KBM-7 (cell line): ENCODE data around the gene SCARB2.

Experiments used
- DNase-seq: peaks from one replicate; pipeline ENCODE4 v3.0.0-alpha.2; 2015
- in situ Hi-C: fragments of 300-500 bp; cut with MboI; formaldehyde crosslinking; loops from 2 replicates; pipeline ENCODE4 v1.14.3; 2020; ENCODE audit warnings: low sequenced_read_pairs, low pct_unique_long_range_greater_than_20kb, mixed read lengths

Gene SCARB2

DNA sequence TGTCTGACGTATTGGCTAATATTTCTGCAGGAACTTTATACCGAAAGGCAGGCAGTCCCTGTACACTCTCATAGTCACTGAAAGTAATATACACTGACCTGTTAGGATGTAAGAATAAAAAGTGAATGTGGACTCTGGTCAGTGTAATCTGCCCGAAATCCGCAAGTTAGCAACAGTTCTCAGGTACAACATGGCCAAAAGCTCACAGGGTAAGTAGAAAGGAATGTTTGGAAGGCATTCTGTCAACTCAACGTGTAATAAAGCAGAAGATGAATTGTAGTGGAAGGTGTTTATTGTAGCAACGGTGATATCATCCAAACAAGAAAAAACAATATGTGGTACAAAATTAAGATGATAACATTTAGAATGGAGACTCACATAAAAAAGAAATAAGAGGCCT, 39.4 kb downstream of the SCARB2 start:
- in situ Hi-C loops, result no loop called here
- DNase-seq, result no peak

- in situ Hi-C loops, result no loop called here
- DNase-seq, result no peak
Measured at GRCh38 chr4:76168688-76169087, 44.9 kb downstream of the SCARB2 start.

DNA sequence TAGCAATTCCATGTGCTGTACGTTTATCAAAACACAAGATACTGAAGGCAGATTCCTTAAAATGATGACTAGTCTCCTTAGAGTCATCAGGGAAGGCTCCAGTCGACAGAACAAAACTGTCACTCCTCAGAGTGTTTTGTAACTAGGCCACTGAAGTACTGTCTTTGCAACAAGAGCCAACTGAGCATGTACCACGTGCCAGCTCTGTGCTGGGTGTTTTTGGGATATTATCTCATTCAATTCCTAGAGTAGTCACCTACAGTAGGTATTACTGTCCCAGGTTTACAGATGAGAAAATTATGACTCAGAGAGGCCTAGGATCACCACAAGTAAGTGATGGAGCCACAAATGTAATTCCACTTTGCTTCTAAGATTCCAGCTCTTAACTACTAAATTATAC, 47.1 kb downstream of the SCARB2 start:
- in situ Hi-C loops, result no loop called here
- DNase-seq, result no peak

DNA sequence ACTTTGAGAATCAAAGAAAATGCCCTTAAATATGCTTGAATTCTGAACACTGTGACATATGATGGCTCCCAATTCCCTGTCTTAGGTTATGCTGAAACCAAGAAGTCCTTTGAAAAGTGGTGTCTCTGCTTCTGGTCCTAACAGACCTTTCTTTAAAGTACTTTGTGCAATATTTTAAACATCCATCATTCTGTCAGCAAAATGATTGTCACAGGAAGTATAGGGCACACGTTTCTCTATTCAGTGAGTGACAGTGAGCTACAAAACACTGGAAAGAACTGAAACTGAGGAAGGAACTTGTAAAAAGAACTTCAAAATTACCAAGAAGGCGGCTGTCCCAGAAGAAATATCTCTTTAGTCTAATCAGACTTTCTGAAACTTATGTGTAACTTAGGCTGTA, 53.3 kb downstream of the SCARB2 start:
- DNase-seq, result peak; percentile 8
- in situ Hi-C loops, result no loop called here

GRCh38 chr4:76156635-76157034, 57.0 kb downstream of the SCARB2 start:
- in situ Hi-C loops, result no loop called here
- no peak for DNase-seq

GRCh38 chr4:76155979-76156378, 57.6 kb downstream of the SCARB2 start:
- in situ Hi-C loops, result no loop called here
- no peak for DNase-seq

DNA sequence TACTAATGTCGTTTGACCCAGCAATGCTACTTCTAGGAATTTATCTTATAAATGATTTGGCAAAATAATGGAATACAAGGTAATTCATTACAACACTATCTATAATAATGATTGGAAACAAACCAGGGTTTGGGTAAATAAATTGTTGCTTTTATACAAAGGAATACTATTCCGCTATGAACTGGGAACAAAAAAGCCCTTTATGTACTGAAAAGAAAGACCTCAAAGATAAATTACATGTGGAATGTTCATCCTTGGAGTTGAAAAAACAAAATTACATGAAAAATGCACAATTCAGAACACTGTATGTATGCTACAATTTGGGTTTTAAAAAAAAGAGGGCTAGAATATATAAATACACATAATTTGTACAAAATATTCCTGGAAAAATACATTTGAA, 60.3 kb downstream of the SCARB2 start:
- DNase-seq, result no peak
- in situ Hi-C loops, result no loop called here

DNA sequence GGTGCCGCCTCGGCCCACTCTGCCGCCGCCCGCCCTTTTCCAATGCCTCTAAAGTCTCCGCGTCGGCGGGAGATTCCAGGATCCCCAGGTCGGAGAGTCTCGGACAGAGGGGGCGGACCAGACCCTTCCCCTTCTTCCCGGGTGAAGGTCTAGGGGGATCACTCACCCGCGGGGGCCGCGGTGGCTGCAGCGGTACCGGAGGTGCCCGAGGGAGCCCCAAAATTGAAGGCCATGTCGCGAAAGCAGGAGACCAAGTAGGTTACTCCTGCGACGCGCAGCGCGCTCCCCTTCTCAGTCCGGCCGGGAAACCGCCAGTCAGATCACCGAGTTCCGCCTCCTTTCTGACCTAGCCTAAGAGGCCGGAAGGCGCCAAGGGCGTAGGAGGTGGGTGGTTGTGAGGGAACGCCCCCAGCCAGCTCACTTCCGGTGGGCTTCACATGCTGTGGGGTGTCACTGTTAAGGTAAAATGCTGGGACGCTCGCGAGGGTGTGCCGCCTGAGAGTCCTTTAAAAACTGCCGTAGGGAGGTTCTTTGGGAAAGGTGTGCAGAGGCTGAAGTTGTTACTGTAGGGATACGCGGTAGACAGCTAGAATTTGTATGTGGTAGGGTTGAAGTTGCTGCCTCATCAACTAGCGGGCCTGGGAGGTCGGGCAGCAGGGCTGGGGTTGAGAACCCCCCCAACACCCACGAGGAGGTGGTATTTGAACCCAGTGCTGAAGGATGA, 65.3 kb downstream of the SCARB2 start, which contains the start of gene NUP54:
NUP54 (minus strand) TSS at position 256 of the 724 bp plus-strand sequence; CDS start at position 233, 23 bp downstream.
- peak; percentile 96 for DNase-seq
- in situ Hi-C loops, result no loop called here

DNA sequence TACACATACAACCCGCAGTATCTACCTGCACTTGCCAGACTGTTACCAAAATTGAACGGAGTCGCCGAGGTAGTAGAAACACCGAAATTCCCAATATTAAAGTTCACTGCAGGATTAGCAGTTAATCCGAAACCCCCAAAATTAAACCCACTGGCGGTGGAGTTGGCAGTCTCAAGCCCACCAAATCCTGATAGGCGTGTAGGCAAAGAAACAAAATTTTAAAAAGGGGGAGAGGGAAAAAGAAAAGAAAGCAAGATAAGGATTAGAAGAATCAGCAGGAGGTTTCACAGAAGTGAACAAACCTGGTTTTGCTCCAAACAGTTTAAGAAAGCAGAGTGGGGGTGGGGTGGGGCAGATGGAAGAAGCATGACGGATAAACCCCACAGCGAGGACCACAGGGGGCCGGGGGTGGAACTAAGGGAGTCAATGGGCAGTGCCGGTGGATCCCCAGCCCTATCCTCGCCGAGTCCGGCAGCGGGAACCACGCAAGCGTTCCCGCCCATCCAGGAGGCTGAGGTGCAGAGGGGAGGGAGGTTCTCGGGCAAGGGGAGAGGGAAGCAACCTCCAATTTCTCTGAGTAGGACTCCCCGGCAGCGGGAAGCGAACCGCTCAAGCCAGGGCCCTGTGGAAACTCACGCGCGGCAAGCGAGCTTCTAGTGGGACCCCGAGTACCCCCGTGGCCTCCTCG, 66.0 kb downstream of the SCARB2 start:
- DNase-seq, result peak; percentile 88
- in situ Hi-C loops, result no loop called here

DNA sequence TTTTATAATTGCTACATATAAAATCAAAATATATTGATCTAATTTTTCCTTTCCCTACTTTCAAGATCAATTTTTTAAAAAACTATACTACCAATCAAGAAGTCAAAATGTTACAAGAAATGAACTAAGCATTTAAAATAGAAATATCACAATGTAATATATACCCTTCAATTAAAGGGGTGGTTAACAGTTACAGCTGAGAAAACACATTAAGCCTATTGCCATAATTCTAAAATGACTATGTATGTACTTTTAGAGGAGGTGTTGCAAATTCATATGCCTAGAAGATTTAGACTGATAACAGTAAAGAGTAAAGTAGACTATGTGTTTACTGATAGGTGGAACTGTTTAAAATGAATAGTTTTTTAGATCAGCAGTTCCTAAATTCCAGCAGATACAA, 69.1 kb downstream of the SCARB2 start:
- DNase-seq, result no peak
- in situ Hi-C loops, result no loop called here

DNA sequence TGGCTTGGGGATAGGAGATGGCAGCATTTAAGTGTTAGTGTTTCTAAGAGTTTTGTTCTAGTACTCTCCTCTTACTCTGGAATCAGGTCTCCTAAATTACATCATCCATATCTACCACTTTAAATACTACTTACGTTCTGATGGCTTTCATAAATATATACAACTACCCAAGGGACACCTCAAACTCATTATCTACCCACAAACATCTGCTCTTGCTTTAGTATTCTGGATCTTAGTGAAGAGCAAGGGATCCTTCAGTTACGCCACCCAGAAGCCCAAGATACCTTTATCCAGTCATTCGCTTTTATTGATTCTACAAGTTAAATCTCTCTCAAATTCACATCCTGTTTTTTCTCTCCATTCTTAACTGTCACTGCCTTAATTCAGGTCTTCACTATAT, 72.4 kb downstream of the SCARB2 start:
- in situ Hi-C loops, result no loop called here
- DNase-seq, result no peak

DNA sequence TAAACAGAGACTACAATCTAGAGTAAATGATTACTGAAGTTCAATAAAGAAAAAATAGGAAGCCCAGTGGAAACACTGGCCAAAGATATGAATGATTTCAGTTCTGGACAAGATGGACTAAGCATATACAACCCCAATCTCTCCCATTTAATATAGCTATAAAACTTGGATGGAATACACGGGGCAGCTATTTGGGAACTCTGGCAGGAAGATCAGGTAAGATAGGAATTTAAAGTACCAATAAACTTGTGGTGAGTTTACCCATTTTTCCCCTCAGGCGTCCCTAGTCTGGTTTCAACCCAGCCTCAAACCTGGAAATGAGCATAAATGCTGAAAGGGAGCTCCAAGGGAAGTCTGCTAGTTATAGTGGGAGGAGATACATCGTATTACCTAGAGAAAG, 85.9 kb downstream of the SCARB2 start:
- DNase-seq, result no peak
- in situ Hi-C loops, result no loop called here

DNA sequence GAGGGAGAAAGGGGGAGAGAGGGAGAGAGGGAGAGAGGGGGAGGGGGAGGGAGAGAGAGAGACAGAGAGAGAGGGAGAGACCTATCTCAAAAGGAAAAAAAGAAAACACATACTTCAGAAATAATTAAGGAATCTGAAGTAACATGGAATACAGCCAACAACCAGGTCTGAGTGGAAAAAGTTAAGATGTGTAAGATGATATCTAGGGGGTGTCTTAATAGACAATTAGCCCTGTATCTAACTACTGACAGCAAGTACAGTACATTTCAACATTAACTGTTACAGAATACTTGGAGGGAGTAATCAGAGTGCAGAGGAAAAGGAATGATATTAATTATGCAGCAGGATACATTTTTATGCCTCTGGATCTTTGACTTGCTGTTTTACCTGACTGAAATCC, 87.8 kb downstream of the SCARB2 start:
- no peak for DNase-seq
- in situ Hi-C loops, result no loop called here

GRCh38 chr4:76120199-76120598, 93.4 kb downstream of the SCARB2 start:
- in situ Hi-C loops, result no loop called here
- no peak for DNase-seq

DNA sequence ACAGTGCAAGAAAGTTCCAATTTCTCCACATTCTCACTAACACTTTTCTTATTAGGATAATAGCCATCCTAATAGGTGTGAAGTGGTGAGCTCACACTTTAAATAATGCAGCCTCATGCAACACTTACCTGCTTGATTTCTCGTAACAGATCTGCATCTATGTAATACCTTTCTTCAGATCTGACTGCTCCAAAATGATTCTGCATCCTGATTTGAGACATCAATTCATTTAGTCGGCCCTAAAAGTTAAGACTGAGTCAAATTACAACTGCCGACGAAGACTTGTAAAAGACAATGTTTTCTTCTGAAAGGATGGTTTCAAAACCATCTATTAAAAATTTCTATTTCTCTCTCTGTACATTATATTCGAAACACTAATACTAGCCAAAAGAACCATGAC, 96.1 kb downstream of the SCARB2 start:
- in situ Hi-C loops, result no loop called here
- DNase-seq, result no peak

DNA sequence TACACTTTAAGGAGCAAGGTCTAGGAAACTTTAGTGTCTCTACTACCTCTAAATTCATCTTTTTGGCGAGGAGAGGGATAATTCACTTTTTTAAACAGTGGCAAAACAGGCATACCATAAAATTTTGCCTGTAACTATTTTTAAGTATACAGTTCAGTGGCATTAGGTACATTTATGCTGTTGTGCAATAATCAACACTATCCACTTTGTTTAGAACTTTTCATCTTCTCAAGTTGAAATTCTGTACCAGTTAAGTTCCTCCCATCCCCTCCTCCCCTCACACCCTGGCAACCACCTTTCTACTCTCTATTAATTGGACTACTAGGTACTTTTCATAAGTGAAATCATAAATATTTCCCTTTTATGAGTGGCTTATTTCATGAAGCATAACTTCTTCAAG, 96.8 kb downstream of the SCARB2 start:
- DNase-seq, result no peak
- in situ Hi-C loops, result no loop called here
